H9 (cell line): ENCODE measurements around the gene BRCA1. TPM values are rescaled to one million over a fixed set of nuclear protein-coding genes. Genes with fewer than 3 reads are reported as not detected.

Source experiments
- DNase-seq: peaks from one replicate; pipeline ENCODE4 v3.0.0-alpha.2; 2017
- H2AFZ ChIP-seq: one replicate; pipeline ENCODE4 v1.6.1; 2013; ENCODE audit warnings: mild to moderate bottlenecking, low read length, control low read depth, moderate library complexity
- H2AK5ac ChIP-seq: 2 replicates; pipeline ENCODE4 v1.6.1; 2013; ENCODE audit warnings: low read length, control low read depth, mixed read lengths; ENCODE audit not compliant: insufficient read length
- H2BK120ac ChIP-seq: one replicate; pipeline ENCODE4 v1.6.1; 2013; ENCODE audit warnings: low read depth, mild to moderate bottlenecking, low read length, control low read depth, inconsistent platforms; ENCODE audit not compliant: poor library complexity, severe bottlenecking
- H2BK12ac ChIP-seq: 2 replicates; pipeline ENCODE4 v1.6.1; 2013; ENCODE audit warnings: low read length, control low read depth, mixed read lengths, low read depth; ENCODE audit not compliant: insufficient read length
- H2BK15ac ChIP-seq: 2 replicates; pipeline ENCODE4 v1.6.1; 2013; ENCODE audit warnings: low read depth, low read length, control low read depth
- H2BK20ac ChIP-seq: one replicate; pipeline ENCODE4 v1.6.1; 2013; ENCODE audit warnings: low read depth, mild to moderate bottlenecking, low read length, control low read depth, inconsistent platforms; ENCODE audit not compliant: poor library complexity, severe bottlenecking
- H2BK5ac ChIP-seq: 2 replicates; pipeline ENCODE4 v1.6.1; 2013; ENCODE audit warnings: low read length, control low read depth, mixed read lengths; ENCODE audit not compliant: insufficient read length
- H3K14ac ChIP-seq: 2 replicates; pipeline ENCODE4 v1.6.1; 2013; ENCODE audit warnings: low read length, control low read depth; ENCODE audit not compliant: insufficient read depth
- H3K18ac ChIP-seq: 2 replicates; pipeline ENCODE4 v1.6.1; 2013; ENCODE audit warnings: low read depth, mild to moderate bottlenecking, mixed read lengths, low read length, control low read depth; ENCODE audit not compliant: insufficient read length
- H3K23ac ChIP-seq: 2 replicates; pipeline ENCODE4 v1.6.1; 2013; ENCODE audit warnings: low read length, control low read depth, mixed read lengths, low read depth; ENCODE audit not compliant: insufficient read length
- H3K23me2 ChIP-seq: 2 replicates; pipeline ENCODE4 v1.6.1; 2013; ENCODE audit warnings: low read depth, mild to moderate bottlenecking, mixed read lengths, low read length, control low read depth; ENCODE audit not compliant: insufficient read length, poor library complexity, severe bottlenecking
- H3K27ac ChIP-seq: 2 replicates; pipeline ENCODE4 v1.5.1; 2013; ENCODE audit warnings: low read length, control low read depth, mixed read lengths, low read depth; ENCODE audit not compliant: insufficient read length
- H3K27me3 ChIP-seq: 2 replicates; pipeline ENCODE4 v1.6.1; 2013; ENCODE audit warnings: low read length, control low read depth, inconsistent platforms; ENCODE audit not compliant: insufficient read depth
- H3K4ac ChIP-seq: 2 replicates; pipeline ENCODE4 v1.6.1; 2013; ENCODE audit warnings: low read depth, mild to moderate bottlenecking, control low read depth, inconsistent platforms, low read length, moderate library complexity
- H3K4me1 ChIP-seq: 2 replicates; pipeline ENCODE4 v1.6.1; 2013; ENCODE audit warnings: low read length, control low read depth, inconsistent platforms; ENCODE audit not compliant: insufficient read depth
- H3K4me2 ChIP-seq: 2 replicates; pipeline ENCODE4 v1.6.1; 2013; ENCODE audit warnings: low read length, control low read depth, mixed read lengths; ENCODE audit not compliant: insufficient read length, insufficient read depth
- H3K56ac ChIP-seq: 2 replicates; pipeline ENCODE4 v1.6.1; 2013; ENCODE audit warnings: low read depth, mild to moderate bottlenecking, mixed read lengths, low read length, control low read depth; ENCODE audit not compliant: insufficient read length
- H3K79me1 ChIP-seq: 2 replicates; pipeline ENCODE4 v1.6.1; 2013; ENCODE audit warnings: low read depth, mild to moderate bottlenecking, moderate library complexity, low read length, control low read depth, inconsistent platforms; ENCODE audit not compliant: insufficient read depth, poor library complexity, severe bottlenecking
- H3K79me2 ChIP-seq: 2 replicates; pipeline ENCODE4 v1.6.1; 2013; ENCODE audit warnings: low read length, control low read depth, inconsistent platforms; ENCODE audit not compliant: insufficient read depth
- H3K9ac ChIP-seq: 2 replicates; pipeline ENCODE4 v1.6.1; 2013; ENCODE audit warnings: low read length, control low read depth, mixed read lengths; ENCODE audit not compliant: insufficient read length; ENCODE audit errors: extremely low read depth
- H3K9me3 ChIP-seq: one replicate; pipeline ENCODE4 v1.6.1; 2013; ENCODE audit warnings: low read depth, low read length, inconsistent platforms; ENCODE audit not compliant: control insufficient read depth
- H3T11ph ChIP-seq: one replicate; pipeline ENCODE4 v1.6.1; 2013; ENCODE audit warnings: mild to moderate bottlenecking, low read length, control low read depth, inconsistent platforms
- H4K20me1 ChIP-seq: one replicate; pipeline ENCODE4 v1.6.1; 2013; ENCODE audit not compliant: control insufficient read depth, insufficient read length, insufficient read depth
- H4K5ac ChIP-seq: 2 replicates; pipeline ENCODE4 v1.6.1; 2013; ENCODE audit warnings: low read depth, mild to moderate bottlenecking, mixed read lengths, low read length, control low read depth; ENCODE audit not compliant: insufficient read length
- H4K8ac ChIP-seq: replicated peaks from 2 replicates; pipeline ENCODE4 v1.6.1; 2013; ENCODE audit warnings: low read length, control low read depth, mixed read lengths, low read depth; ENCODE audit not compliant: insufficient read length
- H4K91ac ChIP-seq: 2 replicates; pipeline ENCODE4 v1.6.1; 2013; ENCODE audit warnings: low read depth, mild to moderate bottlenecking, moderate library complexity, mixed read lengths, low read length, control low read depth; ENCODE audit not compliant: insufficient read length
- H3K27ac Mint-ChIP-seq, 3 experiments: 2 replicates in 2 of 3; 3 replicates in 1 of 3; pipeline ENCODE4 v1.8.0; 2020 to 2021; ENCODE audit warnings: mixed read lengths in 3 of 3, mild to moderate bottlenecking in 1 of 3, moderate library complexity in 1 of 3
- H3K27me3 Mint-ChIP-seq: 2 replicates; pipeline ENCODE4 v1.8.0; 2021; ENCODE audit warnings: low read depth, mild to moderate bottlenecking, moderate library complexity, mixed read lengths
- H3K36me3 Mint-ChIP-seq, 3 experiments: 2 replicates in 2 of 3; 3 replicates in 1 of 3; pipeline ENCODE4 v1.8.0; 2020 to 2021; ENCODE audit warnings: low read depth in 3 of 3, mixed read lengths in 3 of 3; ENCODE audit not compliant: insufficient read depth in 1 of 3
- H3K4me1 Mint-ChIP-seq, 2 experiments: 2 replicates each; pipeline ENCODE4 v1.8.0; 2020; ENCODE audit warnings: mixed read lengths in 2 of 2
- H3K4me3 Mint-ChIP-seq, 2 experiments: 2 replicates in 1 of 2; 3 replicates in 1 of 2; pipeline ENCODE4 v1.8.0; 2020 to 2021; ENCODE audit warnings: mild to moderate bottlenecking in 2 of 2, mixed read lengths in 2 of 2, moderate library complexity in 1 of 2
- H3K9me3 Mint-ChIP-seq, 2 experiments: 2 replicates in 1 of 2; 3 replicates in 1 of 2; pipeline ENCODE4 v1.8.0; 2020; ENCODE audit warnings: mild to moderate bottlenecking in 2 of 2, mixed read lengths in 2 of 2, moderate library complexity in 1 of 2
- CTCF ChIP-seq: fragments of 200-600 bp; sonication (generic); conservative IDR thresholded peaks from 3 replicates; pipeline ENCODE4 v1.8.0; 2021; ENCODE audit warnings: antibody characterized with exemption, mild to moderate bottlenecking
- WGBS: extraction: QIAGEN DNeasy Blood & Tissue Kit; methylation state at CpG from one replicate; pipeline ENCODE4 v1.1.7; 2013; ENCODE audit warnings: missing lambda C conversion rate, low lambda C conversion rate, mixed read lengths; ENCODE audit not compliant: insufficient read length; ENCODE audit errors: extremely low coverage; 5-methylcytosine and 5-hydroxymethylcytosine counted together
- total RNA-seq: library from RNA; stranded (reverse); gene quantifications from 2 replicates; pipeline ENCODE4 v1.2.1, GENCODE V29; 2021

Gene BRCA1
- total RNA-seq, 1 experiment from 2014 or later, result 32.3 TPM

DNA sequence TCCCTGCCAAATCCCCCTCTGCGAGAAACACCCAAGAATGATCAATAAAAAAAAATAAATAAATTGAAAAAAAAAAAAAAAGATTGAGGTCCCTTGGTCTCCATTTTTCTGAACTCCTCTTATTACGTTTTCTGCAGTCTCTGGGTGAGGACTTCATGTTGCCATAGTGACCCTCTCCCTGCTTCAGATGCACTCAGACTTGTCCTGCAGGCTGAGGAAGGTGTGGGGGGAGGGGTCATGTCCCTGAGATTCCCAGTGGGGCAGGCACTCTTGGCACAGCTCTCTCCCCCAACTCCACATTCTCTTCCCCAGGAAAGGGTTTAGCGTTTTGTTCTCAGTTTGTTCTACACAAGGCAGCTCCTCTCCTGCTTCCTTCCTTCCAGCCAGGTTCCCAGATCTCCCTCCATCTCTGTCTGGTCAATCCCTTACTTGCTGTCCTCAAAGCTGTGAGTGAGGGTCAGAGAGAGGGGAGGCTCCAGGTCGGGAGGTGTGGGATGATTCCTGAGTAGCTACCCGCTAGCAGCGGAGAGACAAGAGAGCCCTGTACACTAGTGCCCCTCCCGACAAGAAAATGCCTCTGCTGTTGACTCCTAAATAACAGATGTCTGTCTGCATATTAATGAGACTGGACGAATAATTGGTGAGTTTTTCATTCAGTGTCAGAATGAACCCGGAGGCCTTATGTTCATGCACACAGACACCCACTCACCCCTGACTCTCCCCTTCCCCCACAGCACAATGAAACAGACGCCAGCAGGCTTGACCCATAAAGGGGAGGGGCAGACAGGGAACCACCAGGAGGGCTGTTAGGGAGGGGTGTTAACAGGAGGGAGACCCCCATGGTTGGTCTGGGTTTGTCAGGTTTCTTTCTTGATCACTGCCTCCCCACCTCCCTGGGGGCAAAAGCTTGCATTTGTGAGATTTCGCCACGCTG is 90.9 kb downstream of the BRCA1 start:
- Mint-ChIP-seq H3K4me3 (peak overlapping the region; percentile 35 to 67), H3K4me1 (peaks cover 56 to 74% of the 10 kb centered on the region in 2 experiments)
- H3K79me2 ChIP-seq, result no peaks in the 10 kb centered on the region

More for the DNA sequence above, 90.9 kb downstream of the BRCA1 start:
- H3K18ac ChIP-seq, result peak overlapping the region; percentile 31
- DNase-seq, result no peak
- H4K8ac ChIP-seq, result no peak overlapping the region
- no peaks in the 10 kb centered on the region for H3K9me3 ChIP-seq
- H3K4me2 ChIP-seq, result peak overlapping the region; percentile 18
- Mint-ChIP-seq H3K36me3 (peaks cover 0 to 10% (median 9%) of the 10 kb centered on the region in 3 experiments; a peak in 5 of 7 replicates), H3K9me3 (no peaks in the 10 kb centered on the region), H3K27ac (peak overlapping the region; percentile 93 to 97 (median 94)), H3K27me3 (no peaks in the 10 kb centered on the region)
- H3K23me2 ChIP-seq, result no peaks in the 10 kb centered on the region
- no peak overlapping the region for H2AFZ ChIP-seq
- H3K4ac ChIP-seq, result no peak overlapping the region
- no peak overlapping the region for H2AK5ac ChIP-seq
- H2BK120ac ChIP-seq, result no peak overlapping the region
- TF ChIP-seq CTCF, result no peak
- H4K5ac ChIP-seq, result no peak overlapping the region
- H3K4me1 ChIP-seq, result peaks cover 11% of the 10 kb centered on the region
- no peaks in the 10 kb centered on the region for H4K20me1 ChIP-seq
- no peaks in the 10 kb centered on the region for H3K27me3 ChIP-seq
- H3K56ac ChIP-seq, result no peak overlapping the region
- H2BK12ac ChIP-seq, result no peak overlapping the region
- WGBS, result no CpG with 5 or more reads among the region's 12 CpGs
- no peak overlapping the region for H2BK20ac ChIP-seq
- H3K27ac ChIP-seq, result no peak overlapping the region
- no peak overlapping the region for H3K9ac ChIP-seq
- H3K79me1 ChIP-seq, result no peaks in the 10 kb centered on the region
- no peak overlapping the region for H2BK5ac ChIP-seq
- H3K23ac ChIP-seq, result no peak overlapping the region
- H3T11ph ChIP-seq, result no peak overlapping the region
- no peak overlapping the region for H4K91ac ChIP-seq
- H3K14ac ChIP-seq, result 0 out of 2 replicates have a peak overlapping the region, but pooled peaks have one; percentile 17
- no peak overlapping the region for H2BK15ac ChIP-seq
